Measurements from ENCODE around the gene LIN28B.
"Not testable (repeated sequence)": the region's sequence is repeated elsewhere in the genome, so short reads cannot be mapped to it uniquely, and the experiment has no call there.

The LIN28B gene

GRCh38 chr6:104958178-104959025, 1.5 kb downstream of the LIN28B start:
- H3K36me3 ChIP-seq (ENCODE audit: insufficient read depth, low read length) = no peaks in the 10 kb centered on the region
- H3K4me1 ChIP-seq (ENCODE audit: control insufficient read depth, insufficient read depth, low read length) = no peaks in the 10 kb centered on the region
- no peak overlapping the region for H3K4me3 ChIP-seq (ENCODE audit: low read length)
- no peak overlapping the region for H3K4me2 ChIP-seq (ENCODE audit: low read length)
- H3K27me3 ChIP-seq (ENCODE audit: control insufficient read depth, insufficient read depth, low read length) = peaks cover 70% of the 10 kb centered on the region
- H3K9me3 ChIP-seq (replicated peaks; ENCODE audit: low read length) = no peaks in the 10 kb centered on the region
- no peak overlapping the region for H3K9ac ChIP-seq (ENCODE audit: low read depth, low read length)

GRCh38 chr6:104959026-104959858, 2.3 kb downstream of the LIN28B start:
- Histone ChIP-seq H3K36me3 (ENCODE audit: insufficient read depth, low read length) (no peaks in the 10 kb centered on the region), H3K4me3 (ENCODE audit: low read length) (no peak overlapping the region)

GRCh38 chr6:104969108-104969507, 12.2 kb downstream of the LIN28B start:
- H3K27me3 ChIP-seq (ENCODE audit: control insufficient read depth, insufficient read depth, low read length) = peaks cover 3% of the 10 kb centered on the region
- H3K4me1 ChIP-seq (ENCODE audit: control insufficient read depth, insufficient read depth, low read length) = no peaks in the 10 kb centered on the region
- H3K9ac ChIP-seq (ENCODE audit: low read depth, low read length) = no peak overlapping the region
- H3K9me3 ChIP-seq (replicated peaks; ENCODE audit: low read length) = no peaks in the 10 kb centered on the region
- no peaks in the 10 kb centered on the region for H3K36me3 ChIP-seq (ENCODE audit: insufficient read depth, low read length)
- H3K4me2 ChIP-seq (ENCODE audit: low read length) = no peak overlapping the region
- H3K4me3 ChIP-seq (ENCODE audit: low read length) = no peak overlapping the region

More at GRCh38 chr6:104959026-104959858, 2.3 kb downstream of the LIN28B start:
- no peaks in the 10 kb centered on the region for H3K4me1 ChIP-seq (ENCODE audit: control insufficient read depth, insufficient read depth, low read length)
- H3K9ac ChIP-seq (ENCODE audit: low read depth, low read length) = no peak overlapping the region
- no peak overlapping the region for H3K4me2 ChIP-seq (ENCODE audit: low read length)
- peaks cover 62% of the 10 kb centered on the region for H3K27me3 ChIP-seq (ENCODE audit: control insufficient read depth, insufficient read depth, low read length)
- no peaks in the 10 kb centered on the region for H3K9me3 ChIP-seq (replicated peaks; ENCODE audit: low read length)

- Histone ChIP-seq H3K9ac (ENCODE audit: low read depth, low read length) (no peak overlapping the region), H3K36me3 (ENCODE audit: insufficient read depth, low read length) (no peaks in the 10 kb centered on the region), H3K4me2 (ENCODE audit: low read length) (peak overlapping the region; percentile 14), H3K4me1 (ENCODE audit: control insufficient read depth, insufficient read depth, low read length) (no peaks in the 10 kb centered on the region), H3K9me3 (replicated peaks; ENCODE audit: low read length) (no peaks in the 10 kb centered on the region), H3K27me3 (ENCODE audit: control insufficient read depth, insufficient read depth, low read length) (peaks cover 3% of the 10 kb centered on the region), H3K4me3 (ENCODE audit: low read length) (no peak overlapping the region)
Observed at GRCh38 chr6:104969785-104970581, 13.1 kb downstream of the LIN28B start.

GRCh38 chr6:104973404-104973803, 16.5 kb downstream of the LIN28B start:
- Histone ChIP-seq H3K4me2 (ENCODE audit: low read length) (no peak overlapping the region), H3K9ac (ENCODE audit: low read depth, low read length) (no peak overlapping the region), H3K36me3 (ENCODE audit: insufficient read depth, low read length) (no peaks in the 10 kb centered on the region), H3K9me3 (replicated peaks; ENCODE audit: low read length) (no peaks in the 10 kb centered on the region), H3K4me3 (ENCODE audit: low read length) (no peak overlapping the region), H3K4me1 (ENCODE audit: control insufficient read depth, insufficient read depth, low read length) (no peaks in the 10 kb centered on the region), H3K27me3 (ENCODE audit: control insufficient read depth, insufficient read depth, low read length) (peaks cover 10% of the 10 kb centered on the region)

- no peak overlapping the region for H3K4me3 ChIP-seq (ENCODE audit: low read length)
- H3K27me3 ChIP-seq (ENCODE audit: control insufficient read depth, insufficient read depth, low read length) = peaks cover 14% of the 10 kb centered on the region
- H3K4me2 ChIP-seq (ENCODE audit: low read length) = no peak overlapping the region
- H3K9ac ChIP-seq (ENCODE audit: low read depth, low read length) = no peak overlapping the region
- no peaks in the 10 kb centered on the region for H3K36me3 ChIP-seq (ENCODE audit: insufficient read depth, low read length)
- no peaks in the 10 kb centered on the region for H3K9me3 ChIP-seq (replicated peaks; ENCODE audit: low read length)
- no peaks in the 10 kb centered on the region for H3K4me1 ChIP-seq (ENCODE audit: control insufficient read depth, insufficient read depth, low read length)
Observed at GRCh38 chr6:104983296-104983695, 26.4 kb downstream of the LIN28B start.

- H3K27me3 ChIP-seq (ENCODE audit: control insufficient read depth, insufficient read depth, low read length) = peaks cover 14% of the 10 kb centered on the region
- no peak overlapping the region for H3K9ac ChIP-seq (ENCODE audit: low read depth, low read length)
- no peak overlapping the region for H3K4me2 ChIP-seq (ENCODE audit: low read length)
- H3K36me3 ChIP-seq (ENCODE audit: insufficient read depth, low read length) = no peaks in the 10 kb centered on the region
- no peak overlapping the region for H3K4me3 ChIP-seq (ENCODE audit: low read length)
- H3K4me1 ChIP-seq (ENCODE audit: control insufficient read depth, insufficient read depth, low read length) = no peaks in the 10 kb centered on the region
- no peaks in the 10 kb centered on the region for H3K9me3 ChIP-seq (replicated peaks; ENCODE audit: low read length)
Observed at GRCh38 chr6:104983776-104984175, 26.9 kb downstream of the LIN28B start.

- peaks cover 14% of the 10 kb centered on the region for H3K27me3 ChIP-seq (ENCODE audit: control insufficient read depth, insufficient read depth, low read length)
- H3K4me2 ChIP-seq (ENCODE audit: low read length) = no peak overlapping the region
Observed at GRCh38 chr6:104984831-104985230, 27.9 kb downstream of the LIN28B start.

GRCh38 chr6:104985875-104986274, 29.0 kb downstream of the LIN28B start:
- H3K9me3 ChIP-seq (replicated peaks; ENCODE audit: low read length); H3K36me3 ChIP-seq (ENCODE audit: insufficient read depth, low read length); H3K4me3 ChIP-seq (ENCODE audit: low read length); H3K9ac ChIP-seq (ENCODE audit: low read depth, low read length); H3K4me2 ChIP-seq (ENCODE audit: low read length); H3K27me3 ChIP-seq (ENCODE audit: control insufficient read depth, insufficient read depth, low read length); H3K4me1 ChIP-seq (ENCODE audit: control insufficient read depth, insufficient read depth, low read length): not testable (repeated sequence)

More at GRCh38 chr6:104984831-104985230, 27.9 kb downstream of the LIN28B start:
- Histone ChIP-seq H3K9me3 (replicated peaks; ENCODE audit: low read length) (no peaks in the 10 kb centered on the region), H3K9ac (ENCODE audit: low read depth, low read length) (no peak overlapping the region), H3K4me1 (ENCODE audit: control insufficient read depth, insufficient read depth, low read length) (no peaks in the 10 kb centered on the region), H3K4me3 (ENCODE audit: low read length) (no peak overlapping the region), H3K36me3 (ENCODE audit: insufficient read depth, low read length) (no peaks in the 10 kb centered on the region)

- Histone ChIP-seq H3K9me3 (replicated peaks; ENCODE audit: low read length) (no peaks in the 10 kb centered on the region), H3K4me2 (ENCODE audit: low read length) (no peak overlapping the region), H3K27me3 (ENCODE audit: control insufficient read depth, insufficient read depth, low read length) (no peaks in the 10 kb centered on the region), H3K36me3 (ENCODE audit: insufficient read depth, low read length) (no peaks in the 10 kb centered on the region), H3K4me1 (ENCODE audit: control insufficient read depth, insufficient read depth, low read length) (no peaks in the 10 kb centered on the region), H3K9ac (ENCODE audit: low read depth, low read length) (no peak overlapping the region), H3K4me3 (ENCODE audit: low read length) (no peak overlapping the region)
Observed at GRCh38 chr6:104986625-104987024, 29.7 kb downstream of the LIN28B start.

GRCh38 chr6:104987218-104987617, 30.3 kb downstream of the LIN28B start:
- H3K9ac ChIP-seq (ENCODE audit: low read depth, low read length) = no peak overlapping the region
- H3K36me3 ChIP-seq (ENCODE audit: insufficient read depth, low read length) = no peaks in the 10 kb centered on the region
- H3K4me2 ChIP-seq (ENCODE audit: low read length) = no peak overlapping the region
- H3K9me3 ChIP-seq (replicated peaks; ENCODE audit: low read length) = no peaks in the 10 kb centered on the region
- H3K4me1 ChIP-seq (ENCODE audit: control insufficient read depth, insufficient read depth, low read length) = no peaks in the 10 kb centered on the region
- H3K27me3 ChIP-seq (ENCODE audit: control insufficient read depth, insufficient read depth, low read length) = no peaks in the 10 kb centered on the region
- H3K4me3 ChIP-seq (ENCODE audit: low read length) = no peak overlapping the region
